ENCODE results near the gene CSMD2.

- TF ChIP-seq RAD21 (IDR thresholded peaks at IDR 0.05; ENCODE audit: low read length) (no peak), CTCF (IDR thresholded peaks at IDR 0.05) (no peak), SIN3A (IDR thresholded peaks at IDR 0.05; ENCODE audit: borderline replicate concordance, low read depth, low read length) (no peak), ZBTB33 (IDR thresholded peaks at IDR 0.05; ENCODE audit: borderline replicate concordance, low read depth) (no peak), YY1 (IDR thresholded peaks at IDR 0.05; ENCODE audit: low read depth) (no peak), TCF12 (IDR thresholded peaks at IDR 0.05) (no peak)
Observed at GRCh38 chr1:34050709-34051485, 114.1 kb downstream of the CSMD2 start.
